Choroid plexus epithelial cell (primary cell): ENCODE measurements around the gene VRTN.
"Not testable (repeated sequence)": the region's sequence is repeated elsewhere in the genome, so short reads cannot be mapped to it uniquely, and the experiment has no call there.

ENCODE experiments used
- DNase-seq: peaks from one replicate; pipeline ENCODE4 v3.0.0-alpha.2; 2010; ENCODE audit warnings: low read depth
- H3K4me3 ChIP-seq: 2 replicates; pipeline ENCODE4 v1.5.1; 2011; ENCODE audit warnings: low read depth, mild to moderate bottlenecking, control low read depth, low read length, moderate library complexity
- CTCF ChIP-seq: conservative IDR thresholded peaks from 2 replicates; pipeline ENCODE4 v1.5.1; 2011; ENCODE audit warnings: low read depth, mild to moderate bottlenecking, control low read depth, inconsistent platforms, low read length, moderate library complexity

Gene VRTN

GRCh38 chr14:74382231-74382630 lies 34.0 kb downstream of the VRTN start:
- no peak for DNase-seq
- no peak for TF ChIP-seq CTCF
- no peak overlapping the region for H3K4me3 ChIP-seq

- TF ChIP-seq CTCF = no peak
- no peak for DNase-seq
- H3K4me3 ChIP-seq = no peak overlapping the region
These were observed 41.7 kb downstream of the VRTN start for GRCh38 chr14:74389980-74390379.

GRCh38 chr14:74390505-74390904 lies 42.2 kb downstream of the VRTN start:
- not testable (repeated sequence) for DNase-seq, H3K4me3 ChIP-seq

- no peak overlapping the region for H3K4me3 ChIP-seq
- TF ChIP-seq CTCF = no peak
- no peak for DNase-seq
These were observed 43.2 kb downstream of the VRTN start for GRCh38 chr14:74391479-74391878.

- H3K4me3 ChIP-seq = no peak overlapping the region
- no peak for TF ChIP-seq CTCF
- DNase-seq = no peak
These were observed 44.6 kb downstream of the VRTN start for GRCh38 chr14:74392616-74393570.

GRCh38 chr14:74394549-74394948 lies 46.3 kb downstream of the VRTN start:
- no peak for TF ChIP-seq CTCF
- no peak overlapping the region for H3K4me3 ChIP-seq
- no peak for DNase-seq

GRCh38 chr14:74395094-74395493 lies 46.8 kb downstream of the VRTN start:
- H3K4me3 ChIP-seq = no peak overlapping the region
- no peak for TF ChIP-seq CTCF
- no peak for DNase-seq
